HepG2 (cell line): ENCODE measurements around the gene THUMPD1. TPM values are rescaled to one million over a fixed set of nuclear protein-coding genes. Genes with fewer than 3 reads are reported as not detected.
A peak's percentile ranks its signal among the peaks of the same experiment; 100 is the strongest.

Experiments
- ATAD3A ChIP-seq: sonication (generic); formaldehyde crosslinking; IDR thresholded peaks from 2 replicates; pipeline ENCODE4 v1.4.0; 2020; ENCODE audit warnings: missing genetic modification reagents
- CBX1 ChIP-seq: IDR thresholded peaks from one replicate; pipeline ENCODE4 v1.6.1; 2016; ENCODE audit warnings: antibody characterized with exemption, low read depth
- CCAR2 ChIP-seq: fragments of 200-400 bp; formaldehyde crosslinking; optimal IDR thresholded peaks from 2 replicates; pipeline ENCODE3; 2018; ENCODE audit warnings: low read depth, mild to moderate bottlenecking, low read length, moderate library complexity
- FOXP1 ChIP-seq, 2 experiments: fragments of 450-650 bp in 1 of 2; IDR thresholded peaks; 2 replicates each; pipeline ENCODE4 v1.6.1; 2017 to 2018; ENCODE audit warnings: antibody characterized with exemption in 1 of 2
- HHEX ChIP-seq: IDR thresholded peaks from 2 replicates; pipeline ENCODE4 v1.6.1; 2016; ENCODE audit warnings: control low read depth
- KLF15 ChIP-seq: sonication (generic); formaldehyde crosslinking; IDR thresholded peaks from 2 replicates; pipeline ENCODE4 v1.8.1; 2023; ENCODE audit warnings: borderline replicate concordance, mild to moderate bottlenecking, inconsistent platforms, missing genetic modification reagents, mixed read lengths
- LCORL ChIP-seq, 2 experiments: fragments of 450-650 bp in 1 of 2; sonication (generic) in 1 of 2; formaldehyde crosslinking in 1 of 2; IDR thresholded peaks; 2 replicates each; pipeline versions ENCODE4 v1.5.0 to v1.6.1; 2017 to 2020; ENCODE audit warnings: antibody characterized with exemption in 1 of 2, missing genetic modification reagents in 1 of 2
- MXI1 ChIP-seq: IDR thresholded peaks from 3 replicates; pipeline ENCODE4 v1.6.1; 2012; ENCODE audit warnings: low read depth, low read length, inconsistent platforms, borderline replicate concordance
- NCOA2 ChIP-seq: sonication (generic); formaldehyde crosslinking; IDR thresholded peaks from 2 replicates; pipeline ENCODE4 v1.8.0; 2022; ENCODE audit warnings: inconsistent platforms
- NPAS2 ChIP-seq: sonication (generic); formaldehyde crosslinking; IDR thresholded peaks from 2 replicates; pipeline ENCODE4 v1.8.0; 2022; ENCODE audit warnings: mild to moderate bottlenecking, missing genetic modification reagents, borderline replicate concordance
- RFXAP ChIP-seq: sonication (generic); formaldehyde crosslinking; IDR thresholded peaks from 2 replicates; pipeline ENCODE4 v1.4.0; 2020; ENCODE audit warnings: missing genetic modification reagents, borderline replicate concordance
- SP2 ChIP-seq: sonication (generic); formaldehyde crosslinking; IDR thresholded peaks from 2 replicates; pipeline ENCODE4 v1.5.1; 2020; ENCODE audit warnings: mild to moderate bottlenecking, missing genetic modification reagents
- SRSF4 ChIP-seq: fragments of 200-400 bp; formaldehyde crosslinking; IDR thresholded peaks from one replicate; pipeline ENCODE4 v1.6.1; 2018; ENCODE audit warnings: mild to moderate bottlenecking, low read depth, low read length, moderate library complexity; ENCODE audit not compliant: poor library complexity, severe bottlenecking
- SRY ChIP-seq: sonication (generic); formaldehyde crosslinking; IDR thresholded peaks from 2 replicates; pipeline ENCODE4 v1.8.0; 2022; ENCODE audit warnings: mild to moderate bottlenecking, missing genetic modification reagents
- ZFP62 ChIP-seq: sonication (generic); formaldehyde crosslinking; IDR thresholded peaks from 2 replicates; pipeline ENCODE4 v1.4.0; 2020; ENCODE audit warnings: missing genetic modification reagents
- ZNF225 ChIP-seq: sonication (generic); formaldehyde crosslinking; IDR thresholded peaks from 2 replicates; pipeline ENCODE4 v1.4.0; 2020; ENCODE audit warnings: mild to moderate bottlenecking, missing genetic modification reagents
- ZNF24 ChIP-seq: fragments of 450-650 bp; IDR thresholded peaks from 2 replicates; pipeline ENCODE4 v1.6.1; 2017; ENCODE audit warnings: antibody characterized with exemption, mild to moderate bottlenecking
- ZNF253 ChIP-seq: sonication (generic); formaldehyde crosslinking; IDR thresholded peaks from 2 replicates; pipeline ENCODE4 v1.8.0; 2022; ENCODE audit warnings: mild to moderate bottlenecking, missing genetic modification reagents, borderline replicate concordance
- ZNF317 ChIP-seq: sonication (generic); formaldehyde crosslinking; IDR thresholded peaks from 2 replicates; pipeline ENCODE4 v1.5.0; 2020; ENCODE audit warnings: mild to moderate bottlenecking, missing genetic modification reagents
- ZNF510 ChIP-seq: sonication (generic); formaldehyde crosslinking; IDR thresholded peaks from 2 replicates; pipeline ENCODE4 v1.4.0; 2020; ENCODE audit warnings: low read depth, mild to moderate bottlenecking, missing genetic modification reagents
- ZNF607 ChIP-seq: sonication (generic); formaldehyde crosslinking; IDR thresholded peaks from 2 replicates; pipeline ENCODE4 v1.5.1; 2020; ENCODE audit warnings: missing genetic modification reagents, mild to moderate bottlenecking, borderline replicate concordance
- ZNF660 ChIP-seq: sonication (generic); formaldehyde crosslinking; IDR thresholded peaks from 2 replicates; pipeline ENCODE4 v1.5.1; 2020; ENCODE audit warnings: mild to moderate bottlenecking, low read depth, missing genetic modification reagents, borderline replicate concordance
- ZNF75D ChIP-seq: sonication (generic); formaldehyde crosslinking; IDR thresholded peaks from 2 replicates; pipeline ENCODE4 v1.8.1; 2023; ENCODE audit warnings: missing genetic modification reagents, mild to moderate bottlenecking, borderline replicate concordance
- ZNF792 ChIP-seq: IDR thresholded peaks from 2 replicates; pipeline ENCODE4 v1.6.1; 2016
- polyA plus RNA-seq, 8 experiments: library from polyadenylated mRNA; depleted of rRNA in 3 of 8; stranded (reverse) in 7 of 8; unstranded in 1 of 8; fragments of >200 nt; fragmentation: Illumina TruSeq in 4 of 8; extraction: Trizol in 4 of 8; gene quantifications; 2 replicates each; pipeline versions ENCODE4 v1.2.1 to v1.2.3, GENCODE V29; 2011 to 2016; ENCODE audit warnings: low read depth in 4 of 8, missing spikeins in 1 of 8, mixed read lengths in 1 of 8; ENCODE audit not compliant: insufficient read depth in 1 of 8
- total RNA-seq, 5 experiments: library from RNA; depleted of rRNA; stranded (reverse); fragments of >200 nt; fragmentation: Illumina TruSeq; extraction: Trizol; gene quantifications; 2 replicates each; pipeline ENCODE4 v1.2.3, GENCODE V29; 2016; ENCODE audit warnings: low read depth in 1 of 5
- TF ChIP-seq, protein P1 (sequence below): sonication (generic); formaldehyde crosslinking; IDR thresholded peaks from 2 replicates; pipeline ENCODE4 v1.9.0; 2021; ENCODE audit warnings: missing genetic modification reagents, mild to moderate bottlenecking, borderline replicate concordance
- TF ChIP-seq, protein P2 (sequence below): sonication (generic); formaldehyde crosslinking; conservative IDR thresholded peaks from 2 replicates; pipeline ENCODE4 v1.5.0; 2020; ENCODE audit warnings: missing genetic modification reagents

The THUMPD1 gene
- total and polyA plus RNA-seq, 2 of the 13 experiments (the other 11 are each of a cell fraction or from before 2014, with no cell fraction given), result 22.7 to 69.1 TPM

GRCh38 chr16:20740007-20740883, 1.4 kb downstream of the THUMPD1 start (continued):
- TF ChIP-seq SP2 (CRISPR knock-in tag) (no peak), HHEX (CRISPR knock-in tag) (no peak), LCORL (IDR thresholded peaks at IDR 0.05) (no peak), LCORL (CRISPR knock-in tag; IDR thresholded peaks at IDR 0.05) (no peak), RFXAP (CRISPR knock-in tag) (peak; percentile 8; the same call in 1 of the 2 replicates), SRSF4 (no peak), ZNF24 (no peak), ZNF253 (CRISPR knock-in tag) (peak; percentile 54; the same call in 1 of the 2 replicates), FOXP1 (IDR thresholded peaks at IDR 0.05) (no peak), FOXP1 (CRISPR knock-in tag; IDR thresholded peaks at IDR 0.05) (no peak), ZNF510 (CRISPR knock-in tag) (no peak), ATAD3A (CRISPR knock-in tag) (no peak), SRY (CRISPR knock-in tag) (no peak), ZNF317 (no peak), ZNF75D (CRISPR knock-in tag) (no peak), ZNF792 (CRISPR knock-in tag) (no peak), ZNF225 (CRISPR knock-in tag) (no peak), NCOA2 (no peak), NPAS2 (CRISPR knock-in tag) (no peak), CCAR2 (no peak), ZFP62 (CRISPR knock-in tag) (no peak), KLF15 (CRISPR knock-in tag) (no peak), MXI1 (no peak), ZNF660 (no peak), CBX1 (no peak), ZNF607 (CRISPR knock-in tag) (no peak)
- TF ChIP-seq, protein P1, sequence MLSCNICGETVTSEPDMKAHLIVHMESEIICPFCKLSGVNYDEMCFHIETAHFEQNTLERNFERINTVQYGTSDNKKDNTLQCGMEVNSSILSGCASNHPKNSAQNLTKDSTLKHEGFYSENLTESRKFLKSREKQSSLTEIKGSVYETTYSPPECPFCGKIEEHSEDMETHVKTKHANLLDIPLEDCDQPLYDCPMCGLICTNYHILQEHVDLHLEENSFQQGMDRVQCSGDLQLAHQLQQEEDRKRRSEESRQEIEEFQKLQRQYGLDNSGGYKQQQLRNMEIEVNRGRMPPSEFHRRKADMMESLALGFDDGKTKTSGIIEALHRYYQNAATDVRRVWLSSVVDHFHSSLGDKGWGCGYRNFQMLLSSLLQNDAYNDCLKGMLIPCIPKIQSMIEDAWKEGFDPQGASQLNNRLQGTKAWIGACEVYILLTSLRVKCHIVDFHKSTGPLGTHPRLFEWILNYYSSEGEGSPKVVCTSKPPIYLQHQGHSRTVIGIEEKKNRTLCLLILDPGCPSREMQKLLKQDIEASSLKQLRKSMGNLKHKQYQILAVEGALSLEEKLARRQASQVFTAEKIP (CRISPR knock-in tag), result no peak
- TF ChIP-seq, protein P2, sequence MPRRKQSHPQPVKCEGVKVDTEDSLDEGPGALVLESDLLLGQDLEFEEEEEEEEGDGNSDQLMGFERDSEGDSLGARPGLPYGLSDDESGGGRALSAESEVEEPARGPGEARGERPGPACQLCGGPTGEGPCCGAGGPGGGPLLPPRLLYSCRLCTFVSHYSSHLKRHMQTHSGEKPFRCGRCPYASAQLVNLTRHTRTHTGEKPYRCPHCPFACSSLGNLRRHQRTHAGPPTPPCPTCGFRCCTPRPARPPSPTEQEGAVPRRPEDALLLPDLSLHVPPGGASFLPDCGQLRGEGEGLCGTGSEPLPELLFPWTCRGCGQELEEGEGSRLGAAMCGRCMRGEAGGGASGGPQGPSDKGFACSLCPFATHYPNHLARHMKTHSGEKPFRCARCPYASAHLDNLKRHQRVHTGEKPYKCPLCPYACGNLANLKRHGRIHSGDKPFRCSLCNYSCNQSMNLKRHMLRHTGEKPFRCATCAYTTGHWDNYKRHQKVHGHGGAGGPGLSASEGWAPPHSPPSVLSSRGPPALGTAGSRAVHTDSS (CRISPR knock-in tag), result 0 out of 2 replicates have a peak, but pooled peaks have one; percentile 72
